ELR (cell line): ENCODE results near the gene KDM4B.

ENCODE experiments used
- DNase-seq: peaks from one replicate; pipeline ENCODE4 v3.0.0-alpha.2; 2015; ENCODE audit warnings: low read depth

Gene KDM4B

GRCh38 chr19:5091018-5091683 lies 122.2 kb downstream of the KDM4B start:
- no peak for DNase-seq

GRCh38 chr19:5091684-5092480 lies 123.0 kb downstream of the KDM4B start:
- no peak for DNase-seq

- DNase-seq: no peak
Observed at GRCh38 chr19:5092481-5092843, 123.5 kb downstream of the KDM4B start.

GRCh38 chr19:5093297-5093928 lies 124.5 kb downstream of the KDM4B start:
- DNase-seq: no peak

GRCh38 chr19:5093948-5094718 lies 125.2 kb downstream of the KDM4B start:
- DNase-seq: no peak

GRCh38 chr19:5094768-5095567 lies 126.1 kb downstream of the KDM4B start:
- no peak for DNase-seq

- DNase-seq: no peak
Observed at GRCh38 chr19:5095568-5095850, 126.6 kb downstream of the KDM4B start.

GRCh38 chr19:5096536-5096935 lies 127.6 kb downstream of the KDM4B start:
- no peak for DNase-seq

GRCh38 chr19:5097331-5097930 lies 128.5 kb downstream of the KDM4B start:
- DNase-seq: no peak

- DNase-seq: no peak
Observed at GRCh38 chr19:5097959-5098623, 129.2 kb downstream of the KDM4B start.

- DNase-seq: no peak
Observed at GRCh38 chr19:5098646-5099045, 129.7 kb downstream of the KDM4B start.

GRCh38 chr19:5099701-5100221 lies 130.8 kb downstream of the KDM4B start:
- DNase-seq: no peak

GRCh38 chr19:5101871-5102270 lies 133.0 kb downstream of the KDM4B start:
- no peak for DNase-seq

- DNase-seq: no peak
Observed at GRCh38 chr19:5102520-5102919, 133.6 kb downstream of the KDM4B start.

GRCh38 chr19:5103061-5103701 lies 134.3 kb downstream of the KDM4B start:
- DNase-seq: no peak

GRCh38 chr19:5103812-5104410 lies 135.0 kb downstream of the KDM4B start:
- no peak for DNase-seq

GRCh38 chr19:5104871-5105351 lies 136.0 kb downstream of the KDM4B start:
- no peak for DNase-seq

- no peak for DNase-seq
Observed at GRCh38 chr19:5106191-5106726, 137.3 kb downstream of the KDM4B start.

GRCh38 chr19:5106971-5107370 lies 138.1 kb downstream of the KDM4B start:
- DNase-seq: no peak
